ENCODE measurements around the gene EFR3B. TPM values are rescaled to one million over a fixed set of nuclear protein-coding genes. Genes with fewer than 3 reads are reported as not detected.
A peak's percentile ranks its signal among the peaks of the same experiment; 100 is the strongest.

EFR3B gene
- polyA plus RNA-seq, 2 of the 4 experiments (the other 2 are of a cell fraction) = 6.5 to 12.5 TPM

GRCh38 chr2:25151718-25152117 lies 109.8 kb downstream of the EFR3B start:
- ChIA-PET CTCF (interaction anchor here (1.5 to 2.6 kb wide), 4 partner anchors 11 to 176 kb away, joined by 3 to 11 read pairs (median 6); no protein-coding TSS in a partner anchor), POLR2A (no interaction called here)
- no peaks in the 10 kb centered on the region for H3K9me3 ChIP-seq
- DNase-seq (ENCODE audit: low read depth in 1 of 2, low spot score in 1 of 2) (no peak), FAIRE-seq (no peak), ATAC-seq (0 out of 6 replicates have a peak, but pooled peaks of 1 of the 2 experiments have one; percentile 14)
- H3K4me2 ChIP-seq = no peak overlapping the region
- no peaks in the 10 kb centered on the region for H3K4me1 ChIP-seq
- WGBS (ENCODE audit: missing lambda C conversion rate) = 87% methylated on average over 10 of the region's 12 CpGs
- TF ChIP-seq, protein P1, sequence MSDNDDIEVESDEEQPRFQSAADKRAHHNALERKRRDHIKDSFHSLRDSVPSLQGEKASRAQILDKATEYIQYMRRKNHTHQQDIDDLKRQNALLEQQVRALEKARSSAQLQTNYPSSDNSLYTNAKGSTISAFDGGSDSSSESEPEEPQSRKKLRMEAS (IDR thresholded peaks at IDR 0.05) = no peak
- TF ChIP-seq NFE2L2 (conservative IDR thresholded peaks at IDR 0.05; ENCODE audit: low read length) (no peak), PHF8 (IDR thresholded peaks at IDR 0.05; ENCODE audit: borderline replicate concordance, low read depth) (no peak), KDM5A (IDR thresholded peaks at IDR 0.05) (no peak), RCOR1 (IDR thresholded peaks at IDR 0.05; ENCODE audit: low read depth, low read length) (no peak), HOXB13 (CRISPR knock-in tag; IDR thresholded peaks at IDR 0.05; ENCODE audit: low read depth) (no peak), CBX2 (IDR thresholded peaks at IDR 0.05; ENCODE audit: borderline replicate concordance, low read depth) (no peak), FOSB (CRISPR knock-in tag; IDR thresholded peaks at IDR 0.05) (no peak), MYC (IDR thresholded peaks at IDR 0.05; ENCODE audit: borderline replicate concordance, low read length) (no peak), CEBPB (IDR thresholded peaks at IDR 0.05) (no peak), CHD4 (IDR thresholded peaks at IDR 0.05; ENCODE audit: borderline replicate concordance) (no peak), RNF2 (IDR thresholded peaks at IDR 0.05; ENCODE audit: borderline replicate concordance, low read depth) (no peak), HOXB5 (CRISPR knock-in tag; IDR thresholded peaks at IDR 0.05) (no peak), USF2 (IDR thresholded peaks at IDR 0.05) (no peak), ZC3H11A (IDR thresholded peaks at IDR 0.05) (no peak)
- TF ChIP-seq, protein P2, sequence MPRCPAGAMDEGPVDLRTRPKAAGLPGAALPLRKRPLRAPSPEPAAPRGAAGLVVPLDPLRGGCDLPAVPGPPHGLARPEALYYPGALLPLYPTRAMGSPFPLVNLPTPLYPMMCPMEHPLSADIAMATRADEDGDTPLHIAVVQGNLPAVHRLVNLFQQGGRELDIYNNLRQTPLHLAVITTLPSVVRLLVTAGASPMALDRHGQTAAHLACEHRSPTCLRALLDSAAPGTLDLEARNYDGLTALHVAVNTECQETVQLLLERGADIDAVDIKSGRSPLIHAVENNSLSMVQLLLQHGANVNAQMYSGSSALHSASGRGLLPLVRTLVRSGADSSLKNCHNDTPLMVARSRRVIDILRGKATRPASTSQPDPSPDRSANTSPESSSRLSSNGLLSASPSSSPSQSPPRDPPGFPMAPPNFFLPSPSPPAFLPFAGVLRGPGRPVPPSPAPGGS (IDR thresholded peaks at IDR 0.05) = no peak
- TF ChIP-seq, protein P3, sequence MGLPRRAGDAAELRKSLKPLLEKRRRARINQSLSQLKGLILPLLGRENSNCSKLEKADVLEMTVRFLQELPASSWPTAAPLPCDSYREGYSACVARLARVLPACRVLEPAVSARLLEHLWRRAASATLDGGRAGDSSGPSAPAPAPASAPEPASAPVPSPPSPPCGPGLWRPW (IDR thresholded peaks at IDR 0.05) = no peak
- no peak overlapping the region for H3K27ac ChIP-seq
- no peak overlapping the region for H3K4me3 ChIP-seq

- WGBS (ENCODE audit: missing lambda C conversion rate) = 82% methylated on average over 10 of the region's 10 CpGs
- no peak overlapping the region for H3K27ac ChIP-seq
- ChIA-PET CTCF (interaction anchor here (0.6 to 3.6 kb wide), 6 partner anchors 11 to 269 kb away, joined by 3 to 19 read pairs (median 6); no protein-coding TSS in a partner anchor), POLR2A (interaction anchor here (0.6 kb wide), 1 partner anchor 845 kb away, joined by 5 read pairs; no protein-coding TSS in a partner anchor)
- H3K4me3 ChIP-seq = no peak overlapping the region
- H3K4me2 ChIP-seq = no peak overlapping the region
- DNase-seq (ENCODE audit: low read depth in 1 of 2, low spot score in 1 of 2) (no peak), FAIRE-seq (no peak), ATAC-seq (no peak)
- H3K9me3 ChIP-seq = no peaks in the 10 kb centered on the region
- H3K4me1 ChIP-seq = no peaks in the 10 kb centered on the region
- no peak for TF ChIP-seq FOSB (CRISPR knock-in tag; IDR thresholded peaks at IDR 0.05)
- TF ChIP-seq, protein P3 (IDR thresholded peaks at IDR 0.05) = no peak
- no peak for TF ChIP-seq JUNB (IDR thresholded peaks at IDR 0.05)
- no peak for TF ChIP-seq CBX2 (IDR thresholded peaks at IDR 0.05; ENCODE audit: borderline replicate concordance, low read depth)
- TF ChIP-seq EHMT2 (IDR thresholded peaks at IDR 0.05; ENCODE audit: low read depth) = no peak
- no peak for TF ChIP-seq ZNF302 (CRISPR knock-in tag; IDR thresholded peaks at IDR 0.05)
- no peak for TF ChIP-seq EHF (CRISPR knock-in tag; IDR thresholded peaks at IDR 0.05)
- no peak for TF ChIP-seq CHD4 (IDR thresholded peaks at IDR 0.05; ENCODE audit: borderline replicate concordance)
- TF ChIP-seq BHLHE40 (IDR thresholded peaks at IDR 0.05; ENCODE audit: low read depth, low read length) = no peak
- no peak for TF ChIP-seq KDM1A (IDR thresholded peaks at IDR 0.05; ENCODE audit: low read depth)
- no peak for TF ChIP-seq FOXS1 (CRISPR knock-in tag; IDR thresholded peaks at IDR 0.05)
- TF ChIP-seq, protein P4, sequence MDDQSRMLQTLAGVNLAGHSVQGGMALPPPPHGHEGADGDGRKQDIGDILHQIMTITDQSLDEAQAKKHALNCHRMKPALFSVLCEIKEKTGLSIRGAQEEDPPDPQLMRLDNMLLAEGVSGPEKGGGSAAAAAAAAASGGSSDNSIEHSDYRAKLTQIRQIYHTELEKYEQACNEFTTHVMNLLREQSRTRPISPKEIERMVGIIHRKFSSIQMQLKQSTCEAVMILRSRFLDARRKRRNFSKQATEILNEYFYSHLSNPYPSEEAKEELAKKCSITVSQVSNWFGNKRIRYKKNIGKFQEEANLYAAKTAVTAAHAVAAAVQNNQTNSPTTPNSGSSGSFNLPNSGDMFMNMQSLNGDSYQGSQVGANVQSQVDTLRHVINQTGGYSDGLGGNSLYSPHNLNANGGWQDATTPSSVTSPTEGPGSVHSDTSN (IDR thresholded peaks at IDR 0.05) = no peak
- TF ChIP-seq, protein P5, sequence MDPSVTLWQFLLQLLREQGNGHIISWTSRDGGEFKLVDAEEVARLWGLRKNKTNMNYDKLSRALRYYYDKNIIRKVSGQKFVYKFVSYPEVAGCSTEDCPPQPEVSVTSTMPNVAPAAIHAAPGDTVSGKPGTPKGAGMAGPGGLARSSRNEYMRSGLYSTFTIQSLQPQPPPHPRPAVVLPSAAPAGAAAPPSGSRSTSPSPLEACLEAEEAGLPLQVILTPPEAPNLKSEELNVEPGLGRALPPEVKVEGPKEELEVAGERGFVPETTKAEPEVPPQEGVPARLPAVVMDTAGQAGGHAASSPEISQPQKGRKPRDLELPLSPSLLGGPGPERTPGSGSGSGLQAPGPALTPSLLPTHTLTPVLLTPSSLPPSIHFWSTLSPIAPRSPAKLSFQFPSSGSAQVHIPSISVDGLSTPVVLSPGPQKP (IDR thresholded peaks at IDR 0.05; ENCODE audit: low read depth, low read length) = no peak
- TF ChIP-seq NPAS2 (CRISPR knock-in tag; IDR thresholded peaks at IDR 0.05; ENCODE audit: borderline replicate concordance) = no peak
- TF ChIP-seq, protein P2 (IDR thresholded peaks at IDR 0.05) = no peak
Observed at GRCh38 chr2:25155401-25155800, 113.5 kb downstream of the EFR3B start.
